ENCODE results near the gene CCDC17. TPM values are rescaled to one million over a fixed set of nuclear protein-coding genes. Genes with fewer than 3 reads are reported as not detected.

CCDC17 gene
- total RNA-seq = 1 to 10 TPM in 5 of 10 donors, under 1 TPM in 5; 0.64 to 1.7 (median 1.0) TPM
- polyA plus RNA-seq = 1 to 10 TPM in 1 of 2 donors, under 1 TPM in 1; 0.62 to 5.0 TPM
- long read RNA-seq, donor 1, partial matches to known transcripts = 0 of 1 reads
- long read RNA-seq, donor 1, other reads (novel, unspliced or antisense) = 1 of 1 reads
- long read RNA-seq, donor 2 = 0 reads
- long read RNA-seq, donor 3 = 0 reads

DNA sequence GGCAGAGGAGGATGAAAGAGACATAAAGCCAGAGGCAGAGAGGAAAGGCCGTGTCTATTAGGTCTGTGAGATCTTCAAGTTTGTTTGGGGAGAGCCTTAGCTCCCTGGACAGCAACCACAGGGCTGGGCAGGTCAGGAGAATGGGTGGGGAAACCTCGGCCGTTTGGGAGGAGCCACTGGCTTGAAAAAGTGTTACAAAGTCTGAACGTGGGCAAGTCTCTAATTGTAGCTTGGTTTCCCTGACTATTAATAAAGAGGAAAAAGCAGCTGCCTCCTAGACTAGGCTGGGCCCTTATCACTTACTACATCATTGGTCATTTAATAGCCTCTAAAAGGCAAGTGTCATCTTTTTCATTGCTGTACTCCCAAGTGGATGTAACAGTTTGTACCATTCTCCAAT, at the start of gene CCDC17:
TSS of gene CCDC17 (minus strand) at position 83 of the 400 bp plus-strand sequence. CDS start 145 bp downstream, outside the sequence.
- Histone ChIP-seq H3K27me3 (no peaks in the 10 kb centered on the region), H3K36me3 (peaks cover 0 to 86% (median 21%) of the 10 kb centered on the region in 9 donors), H3K4me3 (peak within 1 kb of the TSS in 9 of 10 donors; percentile 5 to 55 (median 26)), H3K9me3 (no peaks in the 10 kb centered on the region), H3K27ac (peak within 1 kb of the TSS in 5 of 10 donors; percentile 29 to 74 (median 47)), H3K4me1 (peaks cover 6 to 49% (median 25%) of the 10 kb centered on the region in 9 donors)
- 29 to 31% methylated on average over 4 of the region's 4 CpGs for WGBS, 2 donors
- peak in 1 of 8 donors; percentile 12 for ATAC-seq
- intact Hi-C loops (cut with DNase I) = loop anchor here in 1 of 10 donors (10.0 kb wide), 1 partner anchor 61 kb away; the partner anchor contains the start of genes GPBP1L1 and TMEM69
- TF ChIP-seq, protein P1, sequence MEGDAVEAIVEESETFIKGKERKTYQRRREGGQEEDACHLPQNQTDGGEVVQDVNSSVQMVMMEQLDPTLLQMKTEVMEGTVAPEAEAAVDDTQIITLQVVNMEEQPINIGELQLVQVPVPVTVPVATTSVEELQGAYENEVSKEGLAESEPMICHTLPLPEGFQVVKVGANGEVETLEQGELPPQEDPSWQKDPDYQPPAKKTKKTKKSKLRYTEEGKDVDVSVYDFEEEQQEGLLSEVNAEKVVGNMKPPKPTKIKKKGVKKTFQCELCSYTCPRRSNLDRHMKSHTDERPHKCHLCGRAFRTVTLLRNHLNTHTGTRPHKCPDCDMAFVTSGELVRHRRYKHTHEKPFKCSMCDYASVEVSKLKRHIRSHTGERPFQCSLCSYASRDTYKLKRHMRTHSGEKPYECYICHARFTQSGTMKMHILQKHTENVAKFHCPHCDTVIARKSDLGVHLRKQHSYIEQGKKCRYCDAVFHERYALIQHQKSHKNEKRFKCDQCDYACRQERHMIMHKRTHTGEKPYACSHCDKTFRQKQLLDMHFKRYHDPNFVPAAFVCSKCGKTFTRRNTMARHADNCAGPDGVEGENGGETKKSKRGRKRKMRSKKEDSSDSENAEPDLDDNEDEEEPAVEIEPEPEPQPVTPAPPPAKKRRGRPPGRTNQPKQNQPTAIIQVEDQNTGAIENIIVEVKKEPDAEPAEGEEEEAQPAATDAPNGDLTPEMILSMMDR (IDR thresholded peaks at IDR 0.05) = no peak
- DNase-seq = no peak

DNA sequence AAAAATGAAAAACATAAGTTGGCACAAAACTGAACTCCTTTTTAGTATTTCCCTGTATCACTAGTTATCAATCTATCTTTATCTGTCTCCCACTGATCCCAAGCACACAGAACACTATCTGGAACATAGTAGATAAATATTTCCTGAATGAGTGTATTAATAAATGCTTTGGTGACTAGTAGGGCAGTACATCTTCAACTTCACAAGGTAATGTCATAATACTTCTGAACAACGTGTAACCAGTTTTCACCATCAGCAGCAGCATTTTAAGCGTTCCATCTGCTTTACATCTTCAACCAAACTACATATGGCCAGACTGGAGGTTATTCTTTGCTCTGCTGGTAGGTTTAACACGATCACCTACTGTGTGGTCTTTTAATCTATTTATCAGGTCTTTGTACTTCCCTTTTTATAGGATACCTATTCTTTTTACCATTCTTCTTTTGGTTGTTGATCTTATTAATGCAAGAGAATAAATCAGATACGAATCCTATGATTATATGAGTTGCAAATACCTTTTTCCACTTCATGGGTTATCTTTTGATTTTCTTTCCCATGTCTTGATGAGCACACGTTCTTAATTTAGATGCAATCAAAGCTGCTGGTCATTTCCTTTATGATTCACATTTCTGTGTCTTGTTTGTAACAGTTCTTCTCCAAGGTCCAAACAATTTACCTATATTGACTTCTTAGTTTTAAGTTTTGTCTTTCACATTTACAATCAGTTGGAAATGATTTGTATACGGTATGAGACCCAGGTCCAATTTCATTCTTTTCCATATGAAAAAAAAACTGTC, 46.2 kb upstream of the CCDC17 start:
- Histone ChIP-seq H3K4me1 (peaks cover 5 to 97% (median 77%) of the 10 kb centered on the region in 9 donors), H3K36me3 (peaks cover 0 to 17% (median 0%) of the 10 kb centered on the region in 9 donors), H3K27me3 (no peaks in the 10 kb centered on the region), H3K9me3 (no peaks in the 10 kb centered on the region), H3K27ac (peak overlapping the region in 1 of 10 donors; percentile 27), H3K4me3 (no peak overlapping the region)
- TF ChIP-seq, protein P1 (IDR thresholded peaks at IDR 0.05) = no peak
- DNase-seq = no peak
- 67 to 70% methylated on average over 6 of the region's 6 CpGs for WGBS, 2 donors
- intact Hi-C loops (cut with DNase I) = loop anchor here in 1 of 10 donors (10.0 kb wide), 1 partner anchor 85 kb away; the partner anchor contains the start of gene NASP
- no peak for ATAC-seq

DNA sequence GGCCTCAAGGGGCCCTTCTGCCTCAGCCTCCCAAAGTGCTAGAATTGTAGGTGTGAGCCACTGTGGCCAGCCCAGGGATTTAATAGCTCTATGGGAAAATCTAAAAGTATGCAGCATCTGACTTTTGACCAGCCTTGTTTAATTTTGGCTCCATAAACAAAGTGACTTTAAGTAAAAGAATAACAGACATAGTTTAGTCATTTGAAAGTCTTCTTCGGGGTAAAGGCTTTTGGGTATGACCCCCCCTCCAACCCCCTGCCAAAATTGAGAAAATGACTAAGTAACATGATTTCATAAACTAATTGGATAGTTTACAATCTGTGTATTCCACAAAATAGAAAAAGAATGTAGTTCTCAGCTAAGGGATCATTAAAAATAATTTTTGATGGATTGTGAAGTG, 45.5 kb upstream of the CCDC17 start:
- Histone ChIP-seq H3K4me1 (peaks cover 5 to 90% (median 70%) of the 10 kb centered on the region in 9 donors), H3K4me3 (no peak overlapping the region), H3K27ac (peak overlapping the region in 1 of 10 donors; percentile 27), H3K36me3 (peaks cover 0 to 12% (median 0%) of the 10 kb centered on the region in 9 donors), H3K9me3 (no peaks in the 10 kb centered on the region), H3K27me3 (no peaks in the 10 kb centered on the region)
- TF ChIP-seq, protein P1 (IDR thresholded peaks at IDR 0.05) = no peak
- WGBS, 2 donors = 59 to 78% methylated on average over 1 of the region's 1 CpG
- ATAC-seq (no peak), DNase-seq (no peak)
- intact Hi-C loops (cut with DNase I) = no loop called here

DNA sequence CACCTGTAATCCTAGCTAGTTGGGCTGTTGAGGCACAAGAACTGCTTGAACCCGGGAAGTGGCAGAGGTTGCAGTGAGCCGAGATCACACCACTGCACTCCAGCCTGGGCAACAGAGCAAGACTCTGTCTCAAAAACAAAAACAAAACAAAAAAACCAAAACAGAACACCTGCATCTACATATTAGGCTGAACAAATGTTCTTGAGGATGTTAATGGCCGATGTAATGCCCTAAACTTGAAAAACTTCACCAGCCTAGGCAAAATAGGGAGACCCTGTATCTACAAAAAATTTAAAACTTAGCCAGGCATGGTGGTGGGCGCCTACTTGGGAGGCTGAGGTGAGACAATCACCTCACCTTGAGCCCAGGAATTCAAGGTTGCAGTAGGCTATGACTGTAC, 44.7 kb upstream of the CCDC17 start:
- no peaks in the 10 kb centered on the region for H3K27me3 ChIP-seq
- H3K4me3 ChIP-seq = no peak overlapping the region
- TF ChIP-seq, protein P1 (IDR thresholded peaks at IDR 0.05) = no peak
- WGBS, 2 donors = 96% methylated on average over 4 of the region's 4 CpGs
- H3K36me3 ChIP-seq = peaks cover 0 to 6% (median 0%) of the 10 kb centered on the region in 9 donors
- DNase-seq (no peak), ATAC-seq (no peak)
- no peaks in the 10 kb centered on the region for H3K9me3 ChIP-seq
- peak overlapping the region in 1 of 10 donors; percentile 8 for H3K27ac ChIP-seq
- H3K4me1 ChIP-seq = peaks cover 2 to 82% (median 61%) of the 10 kb centered on the region in 9 donors
- intact Hi-C loops (cut with DNase I) = no loop called here
